Fibroblast of villous mesenchyme (primary cell): Measurements from ENCODE around the gene CFAP91. TPM values are rescaled to one million over a fixed set of nuclear protein-coding genes. Genes with fewer than 3 reads are reported as not detected.

Experiments
- DNase-seq: peaks from one replicate; pipeline ENCODE4 v3.0.0-alpha.2; 2010; ENCODE audit warnings: low read depth
- H3K4me3 ChIP-seq: 2 replicates; pipeline ENCODE4 v1.5.1; 2011; ENCODE audit warnings: low read depth, mild to moderate bottlenecking, low read length
- CTCF ChIP-seq: IDR thresholded peaks from 2 replicates; pipeline ENCODE4 v1.5.1; 2012; ENCODE audit warnings: low read depth, mild to moderate bottlenecking, low read length; ENCODE audit not compliant: insufficient read depth
- total RNA-seq: library from RNA; depleted of rRNA; stranded (reverse); fragments of >200 nt; gene quantifications from 2 replicates; pipeline ENCODE4 v1.2.3, GENCODE V29; 2012

Gene CFAP91
- total RNA-seq, 1 donor: 0.43 TPM

- TF ChIP-seq CTCF: no peak
- no peak overlapping the region for H3K4me3 ChIP-seq
- DNase-seq: peak; percentile 38
Measured at GRCh38 chr3:119662604-119663373, 40.0 kb upstream of the CFAP91 start.

- no peak overlapping the region for H3K4me3 ChIP-seq
- no peak for TF ChIP-seq CTCF
- no peak for DNase-seq
Measured at GRCh38 chr3:119663885-119664284, 38.9 kb upstream of the CFAP91 start.

GRCh38 chr3:119664370-119664769 lies 38.5 kb upstream of the CFAP91 start:
- no peak for DNase-seq
- H3K4me3 ChIP-seq: no peak overlapping the region
- no peak for TF ChIP-seq CTCF

DNA sequence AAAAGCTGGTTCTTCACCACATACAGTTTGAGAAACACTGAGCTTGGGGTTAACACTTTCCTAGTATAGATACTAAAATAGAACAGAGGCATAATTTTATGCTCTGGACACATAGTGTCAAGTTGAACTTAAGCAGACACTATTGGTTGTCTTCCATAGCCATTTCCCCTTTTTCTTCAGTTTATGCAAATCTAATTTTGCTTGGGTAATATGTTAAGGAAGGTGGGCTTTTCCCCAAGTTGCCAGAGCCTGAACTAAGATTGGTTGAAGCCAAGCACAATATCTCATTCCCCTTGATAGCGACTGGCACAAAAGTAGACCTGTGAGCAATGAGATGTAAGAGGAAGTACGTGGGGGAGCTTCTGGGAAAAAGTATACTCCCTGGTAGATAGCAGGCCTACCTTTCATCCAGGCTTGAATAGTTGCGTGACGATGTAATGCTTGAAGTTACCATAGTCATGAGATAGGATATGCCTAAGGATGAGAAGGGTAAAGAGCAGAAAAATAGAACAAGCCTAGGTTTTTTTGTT lies 37.9 kb upstream of the CFAP91 start:
- no peak for DNase-seq
- H3K4me3 ChIP-seq: no peak overlapping the region
- TF ChIP-seq CTCF: no peak

- no peak overlapping the region for H3K4me3 ChIP-seq
- TF ChIP-seq CTCF: no peak
- no peak for DNase-seq
Measured at GRCh38 chr3:119665954-119666559, 36.8 kb upstream of the CFAP91 start.

DNA sequence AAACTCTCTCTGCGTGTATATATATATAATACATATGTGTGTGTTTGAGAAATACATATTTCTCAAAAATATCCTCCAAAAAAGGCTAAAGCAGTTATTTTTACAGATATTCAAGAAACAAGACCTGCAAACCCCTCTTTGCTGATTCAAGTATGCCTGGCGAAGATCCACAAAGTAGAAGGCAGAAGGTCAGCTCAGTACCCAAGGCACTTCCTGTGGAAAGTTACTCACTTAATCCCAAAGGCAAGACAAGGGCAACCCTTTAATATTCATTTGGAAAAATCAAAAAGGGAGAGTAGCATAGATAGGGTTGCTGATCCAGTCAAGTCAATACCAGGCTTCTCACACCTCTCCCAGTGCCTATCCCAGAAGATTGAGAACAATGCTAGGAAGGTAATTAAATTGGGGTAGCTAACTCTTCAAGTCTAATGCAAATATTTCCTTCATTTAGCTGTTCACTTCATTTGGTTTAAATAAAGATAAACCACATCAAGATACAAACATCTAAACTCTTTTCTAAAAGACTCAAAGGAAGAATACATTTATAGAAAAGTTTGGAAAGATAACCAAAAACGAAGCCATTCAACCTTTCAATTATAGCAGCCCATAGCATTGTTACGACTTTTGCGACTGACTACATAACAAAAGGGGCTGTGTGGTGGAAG lies 32.8 kb upstream of the CFAP91 start:
- H3K4me3 ChIP-seq: no peak overlapping the region
- peak; percentile 38 for DNase-seq
- TF ChIP-seq CTCF: no peak
